NK-92 (cell line): ENCODE data around the gene BAG3.

Experiments used
- DNase-seq: peaks from one replicate; lab custom pipeline; 2025; ENCODE audit not compliant: unreplicated experiment; lab: John Stamatoyannopoulos, UW

BAG3 gene

DNA sequence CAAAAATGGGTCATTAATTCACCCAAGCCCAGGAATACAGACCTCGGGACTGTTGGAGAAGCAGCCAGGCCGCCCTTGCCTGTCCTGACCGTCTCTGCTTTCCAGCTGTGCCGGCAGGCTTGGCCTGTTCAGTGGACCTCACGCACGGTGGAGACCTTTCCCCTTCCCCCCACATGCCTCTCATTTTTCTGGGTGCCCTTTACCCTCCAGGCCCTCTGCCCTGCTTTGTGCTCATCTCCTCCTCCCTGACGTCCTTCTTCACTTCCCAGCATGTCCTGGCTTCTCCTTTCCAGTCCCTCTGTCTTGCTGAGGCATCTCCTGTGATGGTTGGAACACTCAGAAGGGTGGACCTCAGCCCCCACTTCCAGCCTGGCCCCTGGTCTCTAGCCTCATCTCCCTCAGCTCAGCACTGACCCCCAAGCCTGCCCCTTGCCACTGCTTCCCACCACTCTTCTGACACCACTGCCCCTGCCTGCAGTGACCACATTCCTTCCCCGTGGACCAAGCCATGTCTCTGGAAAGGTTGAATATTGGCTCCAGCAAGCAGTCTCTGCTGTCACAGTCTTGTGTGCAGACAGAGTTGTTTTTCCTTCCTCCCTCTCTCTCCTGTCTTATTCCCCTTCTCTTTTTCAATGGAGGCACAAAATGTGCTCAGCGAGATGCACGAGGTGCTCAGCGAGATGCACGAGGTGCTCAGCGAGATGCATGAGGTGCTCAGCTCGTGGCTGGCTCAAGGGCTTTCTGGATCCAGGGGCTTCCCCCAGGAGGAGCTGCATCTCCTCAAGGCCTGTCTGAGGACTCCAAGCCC lies 14.9 kb downstream of the BAG3 start:
- no peak for DNase-seq

DNA sequence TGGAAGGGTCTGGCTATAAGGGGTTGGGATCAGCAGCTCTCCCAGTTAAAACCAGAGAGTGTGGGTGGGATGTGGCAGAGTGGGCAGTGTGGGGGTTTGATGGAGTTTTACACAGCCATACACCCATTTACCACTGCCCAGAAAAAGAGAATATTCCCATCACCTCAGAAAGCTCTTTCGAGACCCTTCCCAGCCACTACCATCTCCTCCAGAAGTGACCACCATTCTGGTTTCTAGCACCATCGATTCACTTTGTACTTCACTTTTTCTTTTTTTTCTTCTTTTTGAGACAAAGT lies 15.5 kb downstream of the BAG3 start:
- no peak for DNase-seq

DNA sequence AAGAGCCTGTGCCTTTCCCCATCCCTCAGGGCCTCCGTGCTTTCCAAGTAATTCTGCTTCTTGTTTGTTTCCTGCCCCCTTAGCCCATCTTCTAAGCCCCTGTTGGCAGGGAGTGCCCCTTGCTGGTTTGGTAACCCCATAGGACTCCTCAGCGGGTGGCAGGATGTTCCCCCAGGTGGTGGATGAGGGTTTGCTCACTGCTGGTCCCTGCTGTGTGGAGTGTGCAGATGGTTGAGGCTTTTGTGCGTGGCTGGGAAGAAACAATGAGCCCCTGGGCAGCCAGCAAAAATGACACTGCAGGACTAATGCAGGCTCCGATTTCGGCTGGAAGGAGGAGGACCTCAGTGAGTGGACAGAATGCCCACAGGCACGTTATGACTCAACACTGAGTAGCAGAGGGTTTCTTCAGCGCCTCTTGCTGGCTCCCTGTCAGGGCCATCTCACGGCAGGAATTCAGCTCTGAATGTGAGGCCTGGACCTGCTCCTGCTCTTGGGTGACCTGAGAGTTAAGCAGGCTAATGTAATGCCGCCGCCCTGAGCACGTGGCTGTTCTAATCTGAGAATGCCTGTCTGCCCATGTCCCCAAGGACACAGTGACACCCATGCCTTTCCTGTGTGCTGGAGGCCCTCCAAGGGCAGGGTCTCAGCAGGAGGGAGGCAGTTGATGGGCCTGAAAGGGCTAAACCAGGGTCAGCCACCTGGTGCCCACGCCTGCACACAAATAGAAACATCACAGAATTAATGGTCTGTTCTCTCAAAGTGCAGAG lies 16.6 kb downstream of the BAG3 start:
- no peak for DNase-seq

DNA sequence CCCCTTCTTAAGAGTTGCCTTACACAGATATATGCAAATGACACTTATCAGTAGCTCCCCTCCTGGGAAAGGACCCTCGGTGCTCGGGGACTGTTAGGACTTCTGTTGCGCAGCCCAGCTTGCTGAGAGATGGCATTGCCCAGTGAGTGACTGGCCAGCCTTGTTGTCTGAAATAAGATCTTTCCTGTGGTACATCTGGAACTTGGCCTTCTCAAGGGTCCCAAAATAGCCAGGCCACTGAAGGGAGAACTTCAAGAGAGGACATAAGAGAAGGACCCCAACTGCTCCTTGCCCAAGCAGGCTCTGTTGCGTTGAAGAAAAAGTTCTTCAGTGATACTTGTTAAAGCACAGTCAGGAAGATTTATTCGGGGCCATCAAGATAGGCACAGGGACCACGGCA lies 17.3 kb downstream of the BAG3 start:
- DNase-seq, result no peak

DNA sequence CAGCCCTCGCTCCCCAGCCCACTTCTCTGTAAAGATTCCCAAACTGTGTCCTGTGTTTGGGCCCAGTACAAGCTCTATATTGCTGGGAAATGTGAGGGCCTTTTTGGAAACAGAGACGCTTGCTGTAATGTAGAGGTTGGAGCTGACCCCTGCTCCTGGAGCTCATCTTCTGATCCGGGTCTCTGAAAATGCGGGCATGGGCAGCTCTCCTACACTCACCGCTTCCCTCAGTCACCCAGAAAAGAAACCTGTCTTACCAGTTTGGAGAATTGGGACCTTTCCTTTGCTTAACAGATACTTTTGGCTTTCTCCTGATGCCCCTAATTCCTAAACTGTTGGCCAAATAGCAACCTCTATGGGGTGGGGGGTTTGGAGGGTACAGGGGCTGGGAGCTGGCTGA lies 18.2 kb downstream of the BAG3 start:
- no peak for DNase-seq

DNA sequence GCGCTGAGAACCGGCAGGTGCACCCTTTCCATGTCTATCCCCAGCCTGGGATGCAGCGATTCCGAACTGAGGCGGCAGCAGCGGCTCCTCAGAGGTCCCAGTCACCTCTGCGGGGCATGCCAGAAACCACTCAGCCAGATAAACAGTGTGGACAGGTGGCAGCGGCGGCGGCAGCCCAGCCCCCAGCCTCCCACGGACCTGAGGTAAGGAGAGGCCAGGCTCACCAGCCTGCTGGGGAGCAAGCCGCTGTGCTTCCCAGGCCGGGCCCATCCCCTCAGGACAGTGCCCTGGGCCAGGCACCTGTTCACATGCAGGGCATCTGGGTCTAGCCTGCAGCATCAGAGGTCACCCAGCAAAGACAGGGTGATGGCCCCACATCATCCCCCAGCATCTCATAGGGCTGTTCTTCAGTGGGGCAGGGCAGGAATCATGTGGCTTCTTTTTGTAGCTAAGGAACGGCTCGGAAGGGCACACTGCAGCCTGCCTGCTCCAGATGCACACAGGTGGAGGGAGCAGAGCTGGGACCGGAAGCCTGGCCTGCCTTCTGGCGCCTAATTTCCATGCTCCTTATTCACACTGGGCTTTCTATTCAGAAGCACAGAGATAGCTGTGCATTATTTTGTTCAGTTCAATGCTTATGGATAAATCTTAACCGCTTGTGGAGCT lies 18.9 kb downstream of the BAG3 start:
- DNase-seq, result no peak

DNA sequence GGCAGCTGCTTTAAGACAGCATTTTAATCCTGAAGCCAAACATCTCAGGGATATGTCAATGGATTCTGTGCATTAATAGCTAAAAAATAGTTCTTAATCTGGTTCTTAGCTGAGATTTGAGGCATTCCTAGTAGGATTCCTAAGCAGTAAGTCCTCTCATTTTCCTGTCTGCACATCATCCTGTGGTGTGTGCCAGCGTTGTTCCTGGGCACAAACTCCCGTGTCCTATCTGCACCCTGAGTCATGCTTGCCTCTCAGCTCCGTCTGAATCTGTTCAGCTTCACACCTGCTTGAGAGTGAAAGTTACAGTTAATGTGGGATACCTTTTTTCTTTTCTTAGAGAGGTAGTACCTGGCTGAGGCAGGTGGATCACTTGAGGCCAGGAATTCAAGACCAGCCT lies 19.5 kb downstream of the BAG3 start:
- DNase-seq, result no peak

DNA sequence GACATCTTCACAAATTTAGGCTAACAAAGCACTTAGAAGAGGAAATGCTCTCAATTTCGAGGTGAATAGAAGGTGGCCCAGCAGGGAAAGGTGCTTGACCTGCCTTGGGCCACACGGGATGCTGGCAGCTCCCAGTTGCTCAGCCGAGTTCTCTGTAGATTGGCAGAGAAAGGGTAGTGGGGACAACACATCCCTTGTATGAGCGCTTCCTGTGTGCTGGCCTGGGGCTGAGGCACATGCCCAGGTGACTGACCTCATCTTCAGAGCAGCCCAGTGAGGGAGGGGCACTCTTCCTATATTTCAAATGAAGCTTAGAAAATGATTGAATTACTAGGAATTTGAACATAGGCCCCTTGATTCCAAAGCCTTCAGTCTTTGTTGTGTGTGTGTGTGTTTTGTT lies 20.2 kb downstream of the BAG3 start:
- no peak for DNase-seq

DNA sequence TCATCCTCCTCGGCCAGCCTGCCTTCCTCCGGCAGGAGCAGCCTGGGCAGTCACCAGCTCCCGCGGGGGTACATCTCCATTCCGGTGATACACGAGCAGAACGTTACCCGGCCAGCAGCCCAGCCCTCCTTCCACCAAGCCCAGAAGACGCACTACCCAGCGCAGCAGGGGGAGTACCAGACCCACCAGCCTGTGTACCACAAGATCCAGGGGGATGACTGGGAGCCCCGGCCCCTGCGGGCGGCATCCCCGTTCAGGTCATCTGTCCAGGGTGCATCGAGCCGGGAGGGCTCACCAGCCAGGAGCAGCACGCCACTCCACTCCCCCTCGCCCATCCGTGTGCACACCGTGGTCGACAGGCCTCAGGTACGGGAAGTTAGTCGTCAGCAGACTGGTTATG lies 21.1 kb downstream of the BAG3 start:
- DNase-seq, result no peak

DNA sequence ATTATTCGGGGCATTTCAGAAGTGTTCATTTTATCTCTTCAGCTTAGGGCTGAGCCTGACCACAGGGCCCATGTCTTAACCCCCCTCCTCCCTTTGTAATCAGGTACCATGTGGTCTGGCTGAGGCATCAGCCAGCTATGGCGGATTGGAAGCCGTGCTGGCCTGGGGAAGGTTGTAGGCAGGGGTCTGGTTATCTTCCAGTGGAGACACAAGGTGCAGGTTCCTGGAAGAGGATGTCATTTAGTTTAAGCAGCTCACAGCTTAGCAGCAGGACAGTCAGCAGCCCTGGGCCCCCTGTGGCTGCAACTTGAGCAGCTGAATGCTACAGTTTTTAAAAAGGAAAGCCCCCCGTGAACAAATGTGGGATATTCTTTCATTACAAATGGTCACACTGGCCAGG lies 22.1 kb downstream of the BAG3 start:
- no peak for DNase-seq

DNA sequence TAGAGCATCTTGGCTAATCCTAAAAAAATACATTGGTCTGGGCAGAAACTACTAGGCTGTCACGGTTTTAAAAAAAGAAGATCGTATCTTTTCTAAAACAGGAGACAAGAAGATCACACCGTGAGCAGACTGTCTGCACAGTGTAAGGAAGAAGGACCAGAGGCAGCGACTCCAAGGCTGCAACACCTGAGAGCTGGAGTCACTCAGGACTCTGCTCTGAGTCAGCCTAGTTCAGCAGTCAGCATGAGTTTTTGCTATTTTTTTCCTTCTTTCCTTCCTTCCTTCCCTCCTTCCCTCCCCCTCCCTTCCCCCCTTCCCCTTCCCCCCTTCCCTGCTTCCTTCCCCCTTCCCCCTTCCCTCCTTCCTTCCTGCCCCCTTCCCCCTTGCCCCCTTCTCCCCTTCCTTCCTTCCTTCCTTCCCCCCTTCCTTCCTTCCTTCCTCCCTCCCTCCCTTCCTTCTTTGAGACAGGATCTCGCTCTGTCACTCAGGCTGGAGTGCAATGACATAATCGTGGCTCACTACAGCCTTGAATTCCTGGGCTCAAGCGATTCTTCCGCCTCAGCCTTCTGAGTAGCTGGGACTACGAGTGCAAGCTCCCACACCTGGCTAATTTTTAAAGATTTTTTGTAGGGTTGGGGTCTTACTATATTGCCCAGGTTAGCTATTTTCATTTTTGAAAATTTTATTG lies 24.4 kb downstream of the BAG3 start:
- DNase-seq, result no peak

DNA sequence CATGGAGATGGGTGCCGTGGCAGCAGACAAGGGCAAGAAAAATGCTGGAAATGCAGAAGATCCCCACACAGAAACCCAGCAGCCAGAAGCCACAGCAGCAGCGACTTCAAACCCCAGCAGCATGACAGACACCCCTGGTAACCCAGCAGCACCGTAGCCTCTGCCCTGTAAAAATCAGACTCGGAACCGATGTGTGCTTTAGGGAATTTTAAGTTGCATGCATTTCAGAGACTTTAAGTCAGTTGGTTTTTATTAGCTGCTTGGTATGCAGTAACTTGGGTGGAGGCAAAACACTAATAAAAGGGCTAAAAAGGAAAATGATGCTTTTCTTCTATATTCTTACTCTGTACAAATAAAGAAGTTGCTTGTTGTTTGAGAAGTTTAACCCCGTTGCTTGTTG lies 25.9 kb downstream of the BAG3 start:
- DNase-seq, result no peak

DNA sequence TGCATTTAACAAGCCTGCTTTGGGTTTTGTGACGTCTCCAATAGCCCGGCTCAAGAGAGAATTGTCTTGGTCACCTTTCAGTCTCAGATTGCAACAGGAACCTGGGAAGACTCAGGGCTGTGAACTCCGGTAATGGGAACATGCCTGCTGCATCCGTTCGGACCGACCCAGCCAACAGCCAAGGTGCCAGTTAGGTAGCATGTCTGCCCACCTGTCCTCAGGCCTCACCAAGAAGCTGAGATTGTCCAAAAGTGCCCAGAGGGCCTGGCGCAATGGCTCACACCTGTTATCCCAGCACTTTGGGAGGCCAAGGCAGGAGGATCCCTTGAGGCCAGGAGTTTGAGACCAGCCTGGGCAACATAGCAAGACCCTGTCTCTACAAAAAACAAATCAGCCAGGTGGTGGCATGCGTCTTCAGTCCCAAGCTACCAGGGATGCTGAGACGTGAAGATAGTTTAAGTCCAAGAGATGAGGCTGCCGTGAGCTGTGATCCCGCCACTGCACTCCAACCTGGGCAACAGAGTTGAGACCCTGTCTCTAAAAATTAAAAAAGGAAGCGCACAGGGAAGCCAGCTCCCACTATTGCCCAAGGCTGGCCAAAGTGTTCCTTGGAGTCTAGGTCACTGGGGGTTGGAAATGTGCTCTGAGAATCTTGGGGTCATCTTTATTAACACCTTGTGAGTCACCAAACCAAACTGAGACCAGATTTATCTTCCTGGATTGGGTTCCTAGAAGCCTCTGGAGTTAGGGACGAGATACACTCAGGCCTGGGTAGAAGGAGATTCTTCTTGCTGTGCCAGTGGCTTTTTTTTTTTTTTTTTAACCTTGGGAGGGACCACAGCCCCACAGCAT lies 26.9 kb downstream of the BAG3 start:
- DNase-seq, result no peak

DNA sequence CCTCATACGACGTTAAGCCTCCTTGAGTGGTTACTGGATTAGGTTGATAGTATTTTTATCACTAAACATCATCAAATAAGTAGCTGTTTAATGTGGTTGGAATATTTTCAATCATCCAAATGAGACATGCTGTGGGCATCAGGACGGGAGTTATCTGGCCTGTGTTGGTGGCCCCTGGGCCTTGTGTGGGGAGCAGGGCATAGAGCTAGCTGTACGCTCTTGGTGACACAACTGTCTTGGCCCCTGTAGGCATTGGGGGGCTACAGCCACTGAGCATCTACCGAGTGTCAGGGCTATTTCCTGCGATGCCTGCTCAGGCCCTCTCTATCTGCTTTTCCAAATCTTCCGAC lies 28.3 kb downstream of the BAG3 start:
- DNase-seq, result no peak

DNA sequence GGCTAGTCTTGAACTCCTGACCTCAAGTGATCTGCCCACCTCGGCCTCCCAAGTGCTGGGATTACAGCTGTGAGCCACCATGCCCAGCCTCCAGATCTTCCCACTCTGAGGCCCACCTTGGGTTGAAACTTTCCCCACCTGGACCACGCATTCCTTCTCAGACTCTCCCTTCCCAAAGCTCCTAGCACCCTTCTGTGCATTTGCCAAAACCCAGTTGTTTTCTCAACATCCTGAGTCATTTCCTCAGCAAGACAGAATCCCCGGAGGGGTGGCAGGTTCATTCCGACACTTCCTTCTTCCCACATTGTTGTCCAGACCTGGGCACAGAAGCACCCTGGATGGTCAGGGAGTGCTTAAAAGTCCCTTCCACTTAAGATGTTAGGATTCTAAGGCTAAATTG lies 28.9 kb downstream of the BAG3 start:
- no peak for DNase-seq

DNA sequence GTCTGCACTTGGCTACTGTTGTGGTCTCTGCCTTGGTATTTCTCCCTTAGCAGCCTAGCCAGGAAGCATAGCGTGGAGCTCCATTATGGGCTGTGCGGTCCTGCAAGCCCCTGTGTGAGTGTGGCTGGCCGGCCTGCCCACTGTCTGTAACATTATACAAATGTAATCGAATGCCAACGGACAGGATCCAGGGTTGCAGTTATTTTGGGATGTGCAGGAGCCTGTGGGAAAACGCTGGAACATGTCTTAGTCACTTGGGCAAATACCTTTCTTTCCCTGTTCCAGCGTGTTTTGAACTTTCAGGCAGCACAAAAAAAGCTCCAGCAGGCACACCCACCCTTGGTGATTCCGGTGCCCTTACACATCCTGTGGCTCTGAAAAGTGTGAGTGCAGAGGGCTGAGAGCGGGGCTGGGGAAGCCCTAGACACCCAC lies 29.5 kb downstream of the BAG3 start:
- no peak for DNase-seq

DNA sequence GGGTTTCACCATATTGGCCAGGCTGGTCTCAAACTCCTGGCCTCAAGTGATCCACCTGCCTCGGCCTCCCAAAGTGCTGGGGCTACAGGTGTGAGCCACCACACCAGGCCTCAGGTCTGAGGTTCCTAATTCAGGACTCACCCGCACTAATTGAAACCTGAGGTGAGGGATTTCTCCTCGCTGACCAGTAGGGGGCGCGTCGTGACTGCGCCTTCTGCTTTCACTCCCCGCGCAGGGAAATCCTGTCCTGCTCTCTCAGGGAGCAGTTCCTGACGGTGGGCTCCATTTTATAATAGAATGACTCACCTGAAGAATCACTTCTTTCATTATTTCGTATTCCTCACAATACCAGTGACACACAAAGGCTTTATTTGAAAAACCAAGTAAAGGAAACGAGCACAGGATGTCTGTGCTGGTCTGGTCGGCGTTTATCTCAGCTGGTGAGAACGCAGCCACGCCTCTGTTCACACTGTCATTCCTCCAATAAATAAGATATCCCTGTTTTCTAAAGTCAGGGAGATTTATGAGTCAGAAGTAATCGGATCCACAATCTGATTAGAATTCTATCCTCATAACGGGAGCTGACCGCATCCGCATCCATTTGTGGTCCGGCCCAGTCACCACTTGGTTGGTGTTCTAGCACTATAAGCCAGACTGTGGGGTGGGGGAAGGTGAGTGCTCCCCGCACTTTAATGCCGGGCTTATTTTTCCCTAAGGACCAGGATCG lies 35.4 kb downstream of the BAG3 start:
- DNase-seq, result no peak

DNA sequence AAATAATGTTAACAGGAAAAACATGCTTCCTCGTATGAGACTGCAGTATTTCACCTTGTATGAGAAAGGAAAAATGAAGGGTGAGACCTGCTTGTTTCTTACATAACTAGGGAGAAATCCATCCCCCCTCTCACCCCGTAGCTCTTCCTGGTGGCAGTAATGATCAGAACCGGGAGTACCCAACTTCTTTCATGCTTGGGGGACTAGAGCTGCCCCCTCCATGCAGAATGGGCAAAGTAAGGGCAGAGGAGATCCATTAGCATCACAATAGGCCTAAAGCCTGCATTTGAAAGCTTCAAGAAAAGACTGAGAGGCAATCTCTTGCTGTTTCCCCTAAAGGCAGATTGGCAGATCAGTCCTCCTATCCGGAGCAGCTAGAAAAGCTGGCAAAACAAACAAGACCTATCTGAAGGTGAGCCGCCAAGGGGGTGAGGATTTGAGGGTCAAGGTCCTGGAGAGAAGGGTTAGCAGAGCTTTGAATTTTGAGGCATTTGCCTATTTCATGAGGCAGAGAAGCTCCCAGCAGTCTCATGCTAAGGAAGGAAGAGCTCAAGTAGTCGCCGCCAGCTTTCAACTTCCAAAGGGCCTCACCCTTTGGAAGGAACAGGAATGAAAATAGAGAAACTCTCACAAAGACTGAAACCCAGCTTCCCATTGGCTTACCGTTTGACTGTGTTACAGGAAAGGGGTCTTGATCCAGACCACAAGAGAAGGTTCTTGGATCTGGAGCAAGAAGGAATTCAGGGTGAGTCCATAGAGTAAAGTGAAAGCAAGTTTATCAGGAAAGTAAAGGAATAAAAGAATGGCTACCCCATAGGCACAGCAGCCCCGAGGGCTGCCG lies 36.2 kb downstream of the BAG3 start:
- no peak for DNase-seq

DNA sequence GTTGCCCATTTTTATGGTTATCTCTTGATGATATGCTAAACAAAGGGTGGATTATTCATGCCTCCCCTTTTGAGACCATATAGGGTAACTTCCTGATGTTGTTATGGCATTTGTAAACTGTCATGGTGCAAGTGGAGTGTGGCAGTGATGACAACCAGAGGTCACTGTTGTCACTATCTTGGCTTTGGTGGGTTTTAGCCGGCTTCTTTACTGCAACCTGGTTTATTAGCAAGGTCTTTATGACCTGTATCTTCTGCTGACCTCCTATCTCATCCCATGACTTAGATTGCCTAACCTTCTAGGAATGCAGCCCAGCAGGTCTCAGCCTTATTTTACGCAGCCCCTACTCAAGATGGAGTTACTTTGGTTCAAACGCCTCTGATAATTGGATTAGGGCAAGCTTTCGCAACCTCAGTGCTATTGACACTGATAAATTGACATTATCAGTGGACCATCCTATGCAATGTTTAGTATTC lies 36.9 kb downstream of the BAG3 start:
- no peak for DNase-seq
